Stomach (tissue), 4 donors: Measurements from ENCODE around the gene TXNDC5.

Experiments used
- CTCF ChIP-seq, 7 experiments: fragments of 450-650 bp in 4 of 7; fragments of 200-600 bp in 3 of 7; sonication (generic) in 3 of 7; IDR thresholded peaks; one replicate each; pipeline ENCODE4 v1.5.1; 2016 to 2019; ENCODE audit warnings: antibody characterized with exemption in 7 of 7, control low read depth in 2 of 7, mild to moderate bottlenecking in 1 of 7
- POLR2AphosphoS5 ChIP-seq, 3 donors: sonication (generic); formaldehyde crosslinking; IDR thresholded peaks; one replicate each; pipeline ENCODE4 v1.6.1; 2016; ENCODE audit warnings: antibody characterized with exemption in 3 of 3

- TF ChIP-seq CTCF (IDR thresholded peaks at IDR 0.05) (no peak), POLR2AphosphoS5 (IDR thresholded peaks at IDR 0.05) (no peak)
These were observed 3.4 kb downstream of the TXNDC5 start for GRCh38 chr6:7907159-7907558.
